ENCODE measurements around the gene IP6K3.

DNA sequence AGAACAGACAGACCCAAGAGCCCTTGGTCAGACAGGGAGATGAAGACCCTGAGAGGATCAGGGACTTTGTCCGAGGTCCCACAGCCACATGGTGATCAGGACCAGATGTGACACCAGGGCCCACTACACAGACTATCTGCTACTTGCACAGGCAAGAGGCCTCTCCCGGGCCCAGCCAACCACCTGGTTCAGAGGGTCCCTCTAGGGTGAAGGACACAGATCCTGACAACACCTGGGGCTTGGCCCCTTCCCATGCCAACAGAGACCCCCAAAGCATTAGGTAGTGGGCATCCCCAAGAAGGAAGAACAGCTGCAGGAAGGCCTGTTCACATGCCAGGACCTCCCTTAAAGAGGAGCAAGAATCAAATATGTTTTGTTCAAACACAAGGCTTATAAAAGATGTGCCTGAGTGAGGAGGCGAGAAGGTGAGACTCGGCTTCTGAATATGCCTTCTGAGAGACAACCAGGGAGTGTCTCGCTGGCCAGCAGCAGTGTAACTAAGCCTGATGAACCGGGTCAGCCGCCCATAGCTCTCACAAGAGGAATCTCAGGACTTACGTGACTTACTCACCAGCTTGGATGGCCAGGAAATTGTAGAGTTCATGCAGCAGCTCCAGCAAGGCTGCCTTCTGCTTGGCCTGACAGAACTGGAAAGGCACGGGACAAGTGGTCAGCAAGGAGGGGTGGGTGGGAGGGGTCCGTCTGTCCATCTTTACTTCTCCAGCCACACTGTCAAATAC, 37.2 kb upstream of the IP6K3 start:
- TF ChIP-seq CTCF (IDR thresholded peaks at IDR 0.05) (no peak), EP300 (IDR thresholded peaks at IDR 0.05) (no peak), POLR2AphosphoS5 (IDR thresholded peaks at IDR 0.05) (no peak)
